IPS-15b (cell line): ENCODE measurements around the gene CNTNAP2.

Experiments used
- H3K27me3 ChIP-seq: one replicate; pipeline ENCODE4 v1.6.1; 2013; ENCODE audit warnings: low read length; ENCODE audit not compliant: control insufficient read depth, insufficient read depth
- H3K36me3 ChIP-seq: one replicate; pipeline ENCODE4 v1.6.1; 2013; ENCODE audit warnings: low read length; ENCODE audit not compliant: control insufficient read depth, insufficient read depth
- H3K4me1 ChIP-seq: one replicate; pipeline ENCODE4 v1.6.1; 2013; ENCODE audit warnings: mild to moderate bottlenecking, low read length; ENCODE audit not compliant: control insufficient read depth, insufficient read depth
- H3K4me3 ChIP-seq: one replicate; pipeline ENCODE4 v1.5.1; 2013; ENCODE audit warnings: low read depth, low read length
- H3K9ac ChIP-seq: one replicate; pipeline ENCODE4 v1.6.1; 2013; ENCODE audit warnings: low read depth, mild to moderate bottlenecking, low read length
- H3K9me3 ChIP-seq: one replicate; pipeline ENCODE4 v1.6.1; 2013; ENCODE audit warnings: mild to moderate bottlenecking, low read length; ENCODE audit not compliant: control insufficient read depth, insufficient read depth

The CNTNAP2 gene

GRCh38 chr7:147047696-147048095, 931.1 kb downstream of the CNTNAP2 start:
- no peaks in the 10 kb centered on the region for H3K36me3 ChIP-seq
- H3K9me3 ChIP-seq, result no peaks in the 10 kb centered on the region
- H3K27me3 ChIP-seq, result no peaks in the 10 kb centered on the region
- H3K4me1 ChIP-seq, result no peaks in the 10 kb centered on the region
- no peak overlapping the region for H3K9ac ChIP-seq
- H3K4me3 ChIP-seq, result no peak overlapping the region

- Histone ChIP-seq H3K36me3 (no peaks in the 10 kb centered on the region), H3K9me3 (no peaks in the 10 kb centered on the region), H3K9ac (no peak overlapping the region), H3K4me1 (no peaks in the 10 kb centered on the region), H3K4me3 (no peak overlapping the region), H3K27me3 (no peaks in the 10 kb centered on the region)
Observed at GRCh38 chr7:147048864-147049263, 932.3 kb downstream of the CNTNAP2 start.

GRCh38 chr7:147052818-147053217, 936.2 kb downstream of the CNTNAP2 start:
- Histone ChIP-seq H3K4me3 (no peak overlapping the region), H3K4me1 (no peaks in the 10 kb centered on the region), H3K27me3 (no peaks in the 10 kb centered on the region), H3K9me3 (no peaks in the 10 kb centered on the region), H3K36me3 (no peaks in the 10 kb centered on the region), H3K9ac (no peak overlapping the region)

GRCh38 chr7:147053746-147054145, 937.1 kb downstream of the CNTNAP2 start:
- no peak overlapping the region for H3K9ac ChIP-seq
- no peaks in the 10 kb centered on the region for H3K27me3 ChIP-seq
- H3K9me3 ChIP-seq, result no peaks in the 10 kb centered on the region
- no peak overlapping the region for H3K4me3 ChIP-seq
- H3K36me3 ChIP-seq, result no peaks in the 10 kb centered on the region
- no peaks in the 10 kb centered on the region for H3K4me1 ChIP-seq

GRCh38 chr7:147060070-147060469, 943.5 kb downstream of the CNTNAP2 start:
- Histone ChIP-seq H3K36me3 (no peaks in the 10 kb centered on the region), H3K9ac (no peak overlapping the region), H3K4me1 (no peaks in the 10 kb centered on the region), H3K9me3 (no peaks in the 10 kb centered on the region), H3K4me3 (no peak overlapping the region), H3K27me3 (no peaks in the 10 kb centered on the region)

- Histone ChIP-seq H3K4me1 (no peaks in the 10 kb centered on the region), H3K4me3 (no peak overlapping the region), H3K36me3 (no peaks in the 10 kb centered on the region), H3K27me3 (no peaks in the 10 kb centered on the region), H3K9me3 (no peaks in the 10 kb centered on the region), H3K9ac (no peak overlapping the region)
Observed at GRCh38 chr7:147062897-147063296, 946.3 kb downstream of the CNTNAP2 start.

- no peaks in the 10 kb centered on the region for H3K27me3 ChIP-seq
- no peaks in the 10 kb centered on the region for H3K4me1 ChIP-seq
- H3K9me3 ChIP-seq, result no peaks in the 10 kb centered on the region
- H3K4me3 ChIP-seq, result no peak overlapping the region
- no peaks in the 10 kb centered on the region for H3K36me3 ChIP-seq
- no peak overlapping the region for H3K9ac ChIP-seq
Observed at GRCh38 chr7:147068842-147069241, 952.2 kb downstream of the CNTNAP2 start.

- Histone ChIP-seq H3K9me3 (no peaks in the 10 kb centered on the region), H3K9ac (no peak overlapping the region), H3K4me3 (no peak overlapping the region), H3K4me1 (no peaks in the 10 kb centered on the region), H3K27me3 (no peaks in the 10 kb centered on the region), H3K36me3 (no peaks in the 10 kb centered on the region)
Observed at GRCh38 chr7:147069771-147070170, 953.2 kb downstream of the CNTNAP2 start.

GRCh38 chr7:147070886-147071285, 954.3 kb downstream of the CNTNAP2 start:
- no peaks in the 10 kb centered on the region for H3K36me3 ChIP-seq
- H3K4me1 ChIP-seq, result no peaks in the 10 kb centered on the region
- no peaks in the 10 kb centered on the region for H3K9me3 ChIP-seq
- no peaks in the 10 kb centered on the region for H3K27me3 ChIP-seq
- H3K9ac ChIP-seq, result no peak overlapping the region
- no peak overlapping the region for H3K4me3 ChIP-seq

GRCh38 chr7:147071536-147071935, 954.9 kb downstream of the CNTNAP2 start:
- H3K36me3 ChIP-seq, result no peaks in the 10 kb centered on the region
- H3K27me3 ChIP-seq, result no peaks in the 10 kb centered on the region

GRCh38 chr7:147078312-147078711, 961.7 kb downstream of the CNTNAP2 start:
- H3K9ac ChIP-seq, result no peak overlapping the region

More at GRCh38 chr7:147071536-147071935, 954.9 kb downstream of the CNTNAP2 start:
- Histone ChIP-seq H3K4me3 (no peak overlapping the region), H3K9ac (no peak overlapping the region), H3K9me3 (no peaks in the 10 kb centered on the region), H3K4me1 (no peaks in the 10 kb centered on the region)

GRCh38 chr7:147079083-147079482, 962.5 kb downstream of the CNTNAP2 start:
- H3K4me1 ChIP-seq, result no peaks in the 10 kb centered on the region
- H3K36me3 ChIP-seq, result no peaks in the 10 kb centered on the region
- no peaks in the 10 kb centered on the region for H3K27me3 ChIP-seq
- no peak overlapping the region for H3K4me3 ChIP-seq
- no peaks in the 10 kb centered on the region for H3K9me3 ChIP-seq
- H3K9ac ChIP-seq, result no peak overlapping the region

More at GRCh38 chr7:147078312-147078711, 961.7 kb downstream of the CNTNAP2 start:
- no peak overlapping the region for H3K4me3 ChIP-seq
- no peaks in the 10 kb centered on the region for H3K27me3 ChIP-seq
- H3K4me1 ChIP-seq, result no peaks in the 10 kb centered on the region
- H3K9me3 ChIP-seq, result no peaks in the 10 kb centered on the region
- no peaks in the 10 kb centered on the region for H3K36me3 ChIP-seq
